ENCODE data around the gene VSTM2L. TPM values are rescaled to one million over a fixed set of nuclear protein-coding genes. Genes with fewer than 3 reads are reported as not detected.

Gene VSTM2L
- total RNA-seq, 1 experiment from 2014 or later, result 4.0 TPM

Other genes starting within 250 kb of the VSTM2L start
- 44.9 and 49.3 TPM in 2 replicates for gene CTNNBL1, start 209.1 kb upstream of the VSTM2L start, total RNA-seq (2014; rRNA removed; shearing (Covaris generic); ENCODE audit: low replicate concordance)
- 25.0 and 27.0 TPM in 2 replicates for gene TTI1, start 130.3 kb downstream of the VSTM2L start, total RNA-seq (2014; rRNA removed; shearing (Covaris generic); ENCODE audit: low replicate concordance)
- gene RPRD1B, start 130.6 kb downstream of the VSTM2L start, total RNA-seq (2014; rRNA removed; shearing (Covaris generic); ENCODE audit: low replicate concordance), result 4.3 and 9.3 TPM in 2 replicates